Activated CD4-positive, alpha-beta memory T cell treated with anti-CD3 and anti-CD28 coated beads for 36 hours (primary cell): ENCODE results near the gene MED4. TPM values are rescaled to one million over a fixed set of nuclear protein-coding genes. Genes with fewer than 3 reads are reported as not detected.
A peak's percentile ranks its signal among the peaks of the same experiment; 100 is the strongest.

Experiments
- CTCF ChIA-PET: fragments of 350-600 bp; sonication (Branson Sonifier 250); formaldehyde crosslinking; loops from one replicate; lab custom pipeline; 2021; ENCODE audit warnings: antibody characterized with exemption, inconsistent platforms; lab: Charles Lee
- POLR2A ChIA-PET: fragments of 350-600 bp; sonication (Branson Sonifier 250); formaldehyde crosslinking; loops from one replicate; lab custom pipeline; 2021; ENCODE audit warnings: antibody characterized with exemption; lab: Charles Lee
- DNase-seq: peaks from one replicate; pipeline ENCODE4 v3.0.0-alpha.2; 2020
- H3K27ac Mint-ChIP-seq: one replicate; pipeline ENCODE4 v1.8.0; 2021; ENCODE audit warnings: mixed read lengths
- H3K27me3 Mint-ChIP-seq: one replicate; pipeline ENCODE4 v1.8.0; 2021; ENCODE audit warnings: mixed read lengths
- H3K36me3 Mint-ChIP-seq: one replicate; pipeline ENCODE4 v1.8.0; 2021; ENCODE audit warnings: mixed read lengths
- H3K4me1 Mint-ChIP-seq: one replicate; pipeline ENCODE4 v1.8.0; 2021; ENCODE audit warnings: low read depth, mixed read lengths
- H3K4me3 Mint-ChIP-seq: one replicate; pipeline ENCODE4 v1.8.0; 2021; ENCODE audit warnings: mild to moderate bottlenecking, mixed read lengths
- H3K9me3 Mint-ChIP-seq: one replicate; pipeline ENCODE4 v1.8.0; 2021; ENCODE audit warnings: mixed read lengths
- intact Hi-C: fragments of 100-400 bp; cut with micrococcal nuclease; formaldehyde crosslinking; loops from one replicate; pipeline ENCODE4 v1.15.1; 2023
- total RNA-seq, 2 experiments: library from RNA; stranded (reverse); gene quantifications; one replicate each; pipeline ENCODE4 v1.2.3, GENCODE V29; 2021

MED4 gene
- total RNA-seq, 2 experiments from 2014 or later = 49.3 to 53.0 TPM

- H3K4me3 Mint-ChIP-seq = no peak overlapping the region
- no peaks in the 10 kb centered on the region for H3K9me3 Mint-ChIP-seq
- no peak overlapping the region for H3K27ac Mint-ChIP-seq
- ChIA-PET CTCF (interaction anchor here (1.3 to 1.5 kb wide), 2 partner anchors 9 to 23 kb away, joined by 3 to 4 read pairs; partner anchors contain the start of gene MED4), POLR2A (no interaction called here)
- peaks cover 7% of the 10 kb centered on the region for H3K27me3 Mint-ChIP-seq
- DNase-seq = no peak
- intact Hi-C loops = no loop called here
- peaks cover 5% of the 10 kb centered on the region for H3K4me1 Mint-ChIP-seq
- H3K36me3 Mint-ChIP-seq = no peaks in the 10 kb centered on the region
These were observed 23.1 kb upstream of the MED4 start for GRCh38 chr13:48118030-48118429.

- peaks cover 7% of the 10 kb centered on the region for H3K27me3 Mint-ChIP-seq
- CTCF ChIA-PET = interaction anchor here (1.2 to 1.5 kb wide), 3 partner anchors 11 to 463 kb away, joined by 3 to 4 read pairs (median 3); partner anchors contain the start of gene MED4
- no peak overlapping the region for H3K4me3 Mint-ChIP-seq
- H3K4me1 Mint-ChIP-seq = peaks cover 5% of the 10 kb centered on the region
- H3K27ac Mint-ChIP-seq = no peak overlapping the region
- intact Hi-C loops = no loop called here
- H3K9me3 Mint-ChIP-seq = no peaks in the 10 kb centered on the region
- POLR2A ChIA-PET = no interaction called here
- no peaks in the 10 kb centered on the region for H3K36me3 Mint-ChIP-seq
- DNase-seq = no peak
These were observed 21.9 kb upstream of the MED4 start for GRCh38 chr13:48116808-48117207.

- Mint-ChIP-seq H3K27ac (no peak overlapping the region), H3K27me3 (peaks cover 7% of the 10 kb centered on the region), H3K4me1 (peaks cover 5% of the 10 kb centered on the region), H3K9me3 (no peaks in the 10 kb centered on the region), H3K36me3 (no peaks in the 10 kb centered on the region), H3K4me3 (no peak overlapping the region)
- intact Hi-C loops = no loop called here
- ChIA-PET POLR2A (no interaction called here), CTCF (interaction anchor here (1.5 kb wide), 1 partner anchor 19 kb away, joined by 5 read pairs; the partner anchor contains the start of gene MED4)
- no peak for DNase-seq
These were observed 18.8 kb upstream of the MED4 start for GRCh38 chr13:48113756-48114130.

- no peak overlapping the region for H3K4me3 Mint-ChIP-seq
- CTCF ChIA-PET = no interaction called here
- H3K9me3 Mint-ChIP-seq = no peaks in the 10 kb centered on the region
- POLR2A ChIA-PET = interaction anchor here (0.6 kb wide), 1 partner anchor 386 kb away, joined by 3 read pairs; no protein-coding TSS in a partner anchor
- no peaks in the 10 kb centered on the region for H3K36me3 Mint-ChIP-seq
- H3K27me3 Mint-ChIP-seq = peaks cover 7% of the 10 kb centered on the region
- DNase-seq = no peak
- H3K27ac Mint-ChIP-seq = no peak overlapping the region
- peaks cover 5% of the 10 kb centered on the region for H3K4me1 Mint-ChIP-seq
- intact Hi-C loops = no loop called here
These were observed 18.2 kb upstream of the MED4 start for GRCh38 chr13:48112896-48113755.

GRCh38 chr13:48110931-48111721, 16.2 kb upstream of the MED4 start:
- CTCF ChIA-PET = no interaction called here
- H3K9me3 Mint-ChIP-seq = no peaks in the 10 kb centered on the region
- intact Hi-C loops = no loop called here
- DNase-seq = no peak
- H3K36me3 Mint-ChIP-seq = no peaks in the 10 kb centered on the region
- no peak overlapping the region for H3K27ac Mint-ChIP-seq
- POLR2A ChIA-PET = no interaction called here
- H3K4me3 Mint-ChIP-seq = no peak overlapping the region
- H3K27me3 Mint-ChIP-seq = peaks cover 5% of the 10 kb centered on the region
- peaks cover 5% of the 10 kb centered on the region for H3K4me1 Mint-ChIP-seq

- Mint-ChIP-seq H3K27ac (no peak overlapping the region), H3K4me3 (no peak overlapping the region), H3K9me3 (no peaks in the 10 kb centered on the region), H3K27me3 (peaks cover 3% of the 10 kb centered on the region), H3K4me1 (peaks cover 5% of the 10 kb centered on the region), H3K36me3 (no peaks in the 10 kb centered on the region)
- ChIA-PET POLR2A (no interaction called here), CTCF (no interaction called here)
- intact Hi-C loops = no loop called here
- no peak for DNase-seq
These were observed 15.4 kb upstream of the MED4 start for GRCh38 chr13:48110132-48110868.

- Mint-ChIP-seq H3K4me3 (no peak overlapping the region), H3K9me3 (no peaks in the 10 kb centered on the region), H3K4me1 (peaks cover 1% of the 10 kb centered on the region), H3K27me3 (no peaks in the 10 kb centered on the region), H3K27ac (no peak overlapping the region), H3K36me3 (no peaks in the 10 kb centered on the region)
- ChIA-PET POLR2A (no interaction called here), CTCF (no interaction called here)
- intact Hi-C loops = no loop called here
- no peak for DNase-seq
These were observed 13.2 kb upstream of the MED4 start for GRCh38 chr13:48108106-48108505.

GRCh38 chr13:48097793-48098192, 2.9 kb upstream of the MED4 start:
- intact Hi-C loops = loop anchor here (5.0 kb wide), 1 partner anchor 555 kb away; the partner anchor contains the start of gene CYSLTR2
- Mint-ChIP-seq H3K9me3 (no peaks in the 10 kb centered on the region), H3K4me1 (peaks cover 17% of the 10 kb centered on the region), H3K36me3 (no peaks in the 10 kb centered on the region), H3K27ac (no peak overlapping the region), H3K27me3 (peaks cover 6% of the 10 kb centered on the region), H3K4me3 (no peak overlapping the region)
- no peak for DNase-seq
- ChIA-PET CTCF (interaction anchor here (0.6 to 0.8 kb wide), 3 partner anchors 482 to 670 kb away, joined by 3 read pairs; no protein-coding TSS in a partner anchor), POLR2A (no interaction called here)

- peaks cover 25% of the 10 kb centered on the region for H3K4me1 Mint-ChIP-seq
- no peaks in the 10 kb centered on the region for H3K9me3 Mint-ChIP-seq
- no peak for DNase-seq
- peaks cover 3% of the 10 kb centered on the region for H3K27me3 Mint-ChIP-seq
- H3K36me3 Mint-ChIP-seq = no peaks in the 10 kb centered on the region
- no peak overlapping the region for H3K4me3 Mint-ChIP-seq
- CTCF ChIA-PET = no interaction called here
- intact Hi-C loops = loop anchor here (5.0 kb wide), 1 partner anchor 556 kb away; the partner anchor contains the start of gene CYSLTR2
- POLR2A ChIA-PET = no interaction called here
- H3K27ac Mint-ChIP-seq = no peak overlapping the region
These were observed 1.8 kb upstream of the MED4 start for GRCh38 chr13:48096670-48097069.

GRCh38 chr13:48094404-48094780, 512 bp downstream of the MED4 start:
- Mint-ChIP-seq H3K27ac (peak overlapping the region; percentile 86), H3K36me3 (no peaks in the 10 kb centered on the region)

GRCh38 chr13:48093588-48093987, 1.3 kb downstream of the MED4 start:
- intact Hi-C loops = no loop called here
- POLR2A ChIA-PET = interaction anchor here (0.7 to 2.4 kb wide), 3 partner anchors 27 to 139 kb away, joined by 3 to 12 read pairs (median 9); partner anchors contain the start of genes ITM2B and NUDT15
- Mint-ChIP-seq H3K27me3 (no peaks in the 10 kb centered on the region), H3K4me1 (peaks cover 47% of the 10 kb centered on the region), H3K9me3 (no peaks in the 10 kb centered on the region), H3K27ac (no peak overlapping the region), H3K4me3 (peak overlapping the region; percentile 97), H3K36me3 (no peaks in the 10 kb centered on the region)
- CTCF ChIA-PET = interaction anchor here (1.2 to 2.3 kb wide), 5 partner anchors 12 to 674 kb away, joined by 3 to 30 read pairs (median 6); partner anchors contain the start of gene NUDT15
- no peak for DNase-seq

More at GRCh38 chr13:48094404-48094780, 512 bp downstream of the MED4 start:
- DNase-seq = peak; percentile 15
- peaks cover 1% of the 10 kb centered on the region for H3K27me3 Mint-ChIP-seq
- H3K4me3 Mint-ChIP-seq = peak overlapping the region; percentile 97
- intact Hi-C loops = no loop called here
- POLR2A ChIA-PET = interaction anchor here (1.1 to 2.4 kb wide), 6 partner anchors 47 to 210 kb away, joined by 3 to 12 read pairs (median 4); partner anchors contain the start of genes ITM2B, NUDT15 and RB1
- no peaks in the 10 kb centered on the region for H3K9me3 Mint-ChIP-seq
- CTCF ChIA-PET = interaction anchor here (0.6 to 2.3 kb wide), 34 partner anchors 9 to 1482 kb away, joined by 3 to 30 read pairs (median 4); partner anchors contain the start of genes CAB39L, ITM2B, NUDT15 and SETDB2
- peaks cover 41% of the 10 kb centered on the region for H3K4me1 Mint-ChIP-seq
